HEK293 (cell line): ENCODE measurements around the gene CABP5.

Experiments
- CTCF ChIA-PET: fragments of 350-600 bp; formaldehyde crosslinking; extraction: SDS; loops from one replicate; lab custom pipeline; 2021; ENCODE audit warnings: antibody characterized with exemption; lab: Yijun Ruan, JAX
- POLR2A ChIA-PET: fragments of 300-600 bp; formaldehyde crosslinking; extraction: SDS; loops from one replicate; lab custom pipeline; 2020; ENCODE audit warnings: antibody characterized with exemption, inconsistent platforms; lab: Yijun Ruan, JAX
- H3K27ac ChIP-seq: fragments of 200-500 bp; sonication (Bioruptor generic); 2 replicates; pipeline ENCODE4 v1.5.1; 2014; ENCODE audit warnings: low read depth, low read length, control low read depth, inconsistent platforms; ENCODE audit errors: extremely low read depth
- H3K36me3 ChIP-seq, 2 experiments: fragments of 200-500 bp in 1 of 2; sonication (Bioruptor generic) in 1 of 2; 1 replicate in 1 of 2; 2 replicates in 1 of 2; pipeline ENCODE4 v1.5.1; 2014 to 2017; ENCODE audit warnings: inconsistent platforms in 2 of 2, low read length in 2 of 2; ENCODE audit not compliant: control insufficient read depth in 2 of 2, insufficient read depth in 1 of 2
- H3K4me1 ChIP-seq: fragments of 200-500 bp; sonication (Bioruptor generic); 2 replicates; pipeline ENCODE4 v1.5.1; 2014; ENCODE audit warnings: mild to moderate bottlenecking, low read length, inconsistent platforms; ENCODE audit not compliant: control insufficient read depth, insufficient read depth
- H3K4me3 ChIP-seq: 2 replicates; pipeline ENCODE4 v1.5.1; 2011; ENCODE audit warnings: low read depth, mild to moderate bottlenecking, control low read depth, low read length, moderate library complexity
- H3K9me3 ChIP-seq: fragments of 200-500 bp; sonication (Bioruptor generic); 2 replicates; pipeline ENCODE4 v1.5.1; 2014; ENCODE audit warnings: low read depth, low read length, inconsistent platforms; ENCODE audit not compliant: control insufficient read depth, insufficient read depth
- ATF2 ChIP-seq: fragments of 450-650 bp; formaldehyde crosslinking; IDR thresholded peaks from 2 replicates; pipeline ENCODE4 v1.5.1; 2016; ENCODE audit warnings: missing biosample characterization, missing genetic modification characterization, low read depth
- EGR2 ChIP-seq: fragments of 450-650 bp; formaldehyde crosslinking; IDR thresholded peaks from 2 replicates; pipeline ENCODE4 v1.5.1; 2016; ENCODE audit warnings: low read depth, missing biosample characterization, missing genetic modification characterization
- HOXD13 ChIP-seq: sonication (generic); formaldehyde crosslinking; IDR thresholded peaks from 2 replicates; pipeline ENCODE4 v1.8.0; 2022; ENCODE audit warnings: missing genetic modification reagents, borderline replicate concordance
- IKZF3 ChIP-seq: fragments of 450-650 bp; IDR thresholded peaks from 2 replicates; pipeline ENCODE4 v1.5.0; 2018; ENCODE audit warnings: missing biosample characterization, mild to moderate bottlenecking, missing genetic modification characterization, moderate library complexity
- OSR2 ChIP-seq: fragments of 450-650 bp; formaldehyde crosslinking; IDR thresholded peaks from 2 replicates; pipeline ENCODE4 v1.5.1; 2016; ENCODE audit warnings: missing biosample characterization, missing genetic modification characterization
- PATZ1 ChIP-seq: fragments of 450-650 bp; formaldehyde crosslinking; IDR thresholded peaks from 2 replicates; pipeline ENCODE4 v1.5.1; 2016; ENCODE audit warnings: missing biosample characterization, missing genetic modification characterization
- PRDM1 ChIP-seq: fragments of 450-650 bp; formaldehyde crosslinking; IDR thresholded peaks from 2 replicates; pipeline ENCODE4; 2016; ENCODE audit warnings: missing biosample characterization, missing genetic modification characterization
- REST ChIP-seq: fragments of 450-650 bp; formaldehyde crosslinking; IDR thresholded peaks from 2 replicates; pipeline ENCODE4 v1.5.1; 2016; ENCODE audit warnings: missing biosample characterization, missing genetic modification characterization
- SP3 ChIP-seq: fragments of 450-650 bp; formaldehyde crosslinking; IDR thresholded peaks from 2 replicates; pipeline ENCODE4 v1.5.1; 2016; ENCODE audit warnings: missing biosample characterization, missing genetic modification characterization
- WT1 ChIP-seq: fragments of 450-650 bp; formaldehyde crosslinking; IDR thresholded peaks from 2 replicates; pipeline ENCODE4 v1.5.1; 2016; ENCODE audit warnings: missing biosample characterization, missing genetic modification characterization
- YY2 ChIP-seq: fragments of 450-650 bp; formaldehyde crosslinking; IDR thresholded peaks from 2 replicates; pipeline ENCODE4 v1.5.1; 2016; ENCODE audit warnings: missing biosample characterization, missing genetic modification characterization
- ZBTB1 ChIP-seq: fragments of 450-650 bp; formaldehyde crosslinking; IDR thresholded peaks from 2 replicates; pipeline ENCODE4 v1.5.1; 2016; ENCODE audit warnings: missing biosample characterization, missing genetic modification characterization
- ZBTB17 ChIP-seq: fragments of 450-650 bp; formaldehyde crosslinking; IDR thresholded peaks from 2 replicates; pipeline ENCODE4 v1.5.1; 2016; ENCODE audit warnings: missing biosample characterization, missing genetic modification characterization
- ZBTB7A ChIP-seq: fragments of 450-650 bp; formaldehyde crosslinking; IDR thresholded peaks from 2 replicates; pipeline ENCODE4 v1.5.1; 2016; ENCODE audit warnings: low read depth, missing biosample characterization, missing genetic modification characterization
- ZFHX2 ChIP-seq: fragments of 450-650 bp; formaldehyde crosslinking; conservative IDR thresholded peaks from 2 replicates; pipeline ENCODE4 v1.5.1; 2016; ENCODE audit warnings: missing biosample characterization, missing genetic modification characterization
- ZFP41 ChIP-seq: fragments of 450-650 bp; formaldehyde crosslinking; IDR thresholded peaks from 2 replicates; pipeline ENCODE4 v1.5.1; 2016; ENCODE audit warnings: missing biosample characterization, missing genetic modification characterization, borderline replicate concordance
- ZNF10 ChIP-seq: fragments of 450-650 bp; formaldehyde crosslinking; IDR thresholded peaks from 2 replicates; pipeline ENCODE4 v1.5.1; 2017; ENCODE audit warnings: missing biosample characterization, missing genetic modification characterization
- ZNF133 ChIP-seq: fragments of 450-650 bp; formaldehyde crosslinking; IDR thresholded peaks from 2 replicates; pipeline ENCODE4 v1.5.1; 2016; ENCODE audit warnings: missing biosample characterization, missing genetic modification characterization
- ZNF157 ChIP-seq: fragments of 450-650 bp; formaldehyde crosslinking; IDR thresholded peaks from 2 replicates; pipeline ENCODE4 v1.5.1; 2016; ENCODE audit warnings: missing biosample characterization, missing genetic modification characterization
- ZNF174 ChIP-seq: fragments of 450-650 bp; formaldehyde crosslinking; IDR thresholded peaks from 2 replicates; pipeline ENCODE4 v1.5.0; 2017; ENCODE audit warnings: missing biosample characterization, mild to moderate bottlenecking, missing genetic modification characterization
- ZNF23 ChIP-seq: fragments of 450-650 bp; formaldehyde crosslinking; IDR thresholded peaks from 2 replicates; pipeline ENCODE4 v1.5.1; 2016; ENCODE audit warnings: missing biosample characterization, missing genetic modification characterization, borderline replicate concordance
- ZNF266 ChIP-seq: fragments of 450-650 bp; formaldehyde crosslinking; IDR thresholded peaks from 2 replicates; pipeline ENCODE4 v1.5.1; 2016; ENCODE audit warnings: missing biosample characterization, missing genetic modification characterization, low read depth
- ZNF366 ChIP-seq: fragments of 450-650 bp; formaldehyde crosslinking; conservative IDR thresholded peaks from 2 replicates; pipeline ENCODE4 v1.5.1; 2016; ENCODE audit warnings: missing biosample characterization, missing genetic modification characterization
- ZNF394 ChIP-seq: fragments of 450-650 bp; formaldehyde crosslinking; IDR thresholded peaks from 2 replicates; pipeline ENCODE4 v1.5.1; 2016; ENCODE audit warnings: missing biosample characterization, missing genetic modification characterization, mild to moderate bottlenecking, moderate library complexity, borderline replicate concordance
- ZNF514 ChIP-seq: fragments of 450-650 bp; formaldehyde crosslinking; IDR thresholded peaks from 2 replicates; pipeline ENCODE4 v1.5.1; 2016; ENCODE audit warnings: missing biosample characterization, missing genetic modification characterization
- ZNF544 ChIP-seq: fragments of 450-650 bp; formaldehyde crosslinking; IDR thresholded peaks from 2 replicates; pipeline ENCODE4 v1.5.0; 2017; ENCODE audit warnings: missing biosample characterization, missing genetic modification characterization
- ZNF660 ChIP-seq: fragments of 450-650 bp; IDR thresholded peaks from 2 replicates; pipeline ENCODE4 v1.5.1; 2018; ENCODE audit warnings: missing biosample characterization, mild to moderate bottlenecking, missing genetic modification characterization
- ZNF677 ChIP-seq: fragments of 450-650 bp; IDR thresholded peaks from 2 replicates; pipeline ENCODE4 v1.5.0; 2018; ENCODE audit warnings: missing biosample characterization, mild to moderate bottlenecking, missing genetic modification characterization, moderate library complexity
- ZNF830 ChIP-seq: fragments of 450-650 bp; IDR thresholded peaks from 2 replicates; pipeline ENCODE4 v1.5.0; 2018; ENCODE audit warnings: missing biosample characterization, missing genetic modification characterization, low read depth, mild to moderate bottlenecking, moderate library complexity
- ZSCAN30 ChIP-seq: fragments of 450-650 bp; IDR thresholded peaks from 2 replicates; pipeline ENCODE4 v1.5.1; 2018; ENCODE audit warnings: missing biosample characterization, mild to moderate bottlenecking, missing genetic modification characterization, moderate library complexity
- TF ChIP-seq, protein P1 (sequence below): fragments of 450-650 bp; formaldehyde crosslinking; IDR thresholded peaks from 2 replicates; pipeline ENCODE4 v1.5.1; 2016; ENCODE audit warnings: missing biosample characterization, missing genetic modification characterization

Gene CABP5

DNA sequence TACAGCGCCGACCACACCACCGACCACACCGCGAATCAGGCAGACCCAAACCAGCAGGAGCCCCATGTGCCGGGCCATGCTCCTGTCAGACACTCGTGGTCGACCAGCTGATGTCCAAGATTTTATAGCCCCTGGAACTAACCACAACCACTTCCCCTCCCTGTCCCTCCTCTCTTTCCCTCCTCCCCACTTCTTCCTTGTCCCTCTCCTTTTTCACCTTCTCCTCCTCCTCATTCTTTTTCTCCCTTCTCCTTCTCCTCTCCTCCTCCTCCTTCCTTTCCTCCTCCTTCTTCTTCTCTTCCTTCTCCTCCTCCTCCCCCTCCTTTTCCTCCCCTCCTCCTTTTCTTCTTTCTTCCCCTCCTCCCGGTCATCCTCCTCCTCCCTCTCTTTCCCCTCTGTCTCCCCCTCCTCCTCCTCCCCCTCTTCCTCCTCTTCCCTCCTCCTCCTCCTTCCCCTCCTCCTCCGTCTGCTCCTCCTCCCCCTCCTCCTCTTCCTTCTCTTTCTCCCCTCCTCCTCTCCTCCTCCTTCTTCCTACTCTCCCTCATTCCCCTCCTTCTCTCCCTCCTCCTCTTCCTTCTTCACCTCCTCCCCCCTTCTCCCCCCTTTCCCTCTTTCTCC is 52.6 kb downstream of the CABP5 start:
- Histone ChIP-seq H3K4me3 (no peak overlapping the region), H3K36me3 (no peaks in the 10 kb centered on the region), H3K4me1 (peaks cover 18% of the 10 kb centered on the region), H3K9me3 (no peaks in the 10 kb centered on the region), H3K27ac (no peak overlapping the region)
- POLR2A ChIA-PET: interaction anchor here (0.6 kb wide), 1 partner anchor 14 kb away, joined by 3 read pairs; no protein-coding TSS in a partner anchor
- CTCF ChIA-PET: no interaction called here
- TF ChIP-seq, protein P1, sequence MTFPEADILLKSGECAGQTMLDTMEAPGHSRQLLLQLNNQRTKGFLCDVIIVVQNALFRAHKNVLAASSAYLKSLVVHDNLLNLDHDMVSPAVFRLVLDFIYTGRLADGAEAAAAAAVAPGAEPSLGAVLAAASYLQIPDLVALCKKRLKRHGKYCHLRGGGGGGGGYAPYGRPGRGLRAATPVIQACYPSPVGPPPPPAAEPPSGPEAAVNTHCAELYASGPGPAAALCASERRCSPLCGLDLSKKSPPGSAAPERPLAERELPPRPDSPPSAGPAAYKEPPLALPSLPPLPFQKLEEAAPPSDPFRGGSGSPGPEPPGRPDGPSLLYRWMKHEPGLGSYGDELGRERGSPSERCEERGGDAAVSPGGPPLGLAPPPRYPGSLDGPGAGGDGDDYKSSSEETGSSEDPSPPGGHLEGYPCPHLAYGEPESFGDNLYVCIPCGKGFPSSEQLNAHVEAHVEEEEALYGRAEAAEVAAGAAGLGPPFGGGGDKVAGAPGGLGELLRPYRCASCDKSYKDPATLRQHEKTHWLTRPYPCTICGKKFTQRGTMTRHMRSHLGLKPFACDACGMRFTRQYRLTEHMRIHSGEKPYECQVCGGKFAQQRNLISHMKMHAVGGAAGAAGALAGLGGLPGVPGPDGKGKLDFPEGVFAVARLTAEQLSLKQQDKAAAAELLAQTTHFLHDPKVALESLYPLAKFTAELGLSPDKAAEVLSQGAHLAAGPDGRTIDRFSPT (tag by site-specific recombination): 0 out of 2 replicates have a peak, but pooled peaks have one; percentile 6
- TF ChIP-seq ZBTB1 (tag by site-specific recombination) (no peak), ZNF544 (tag by site-specific recombination) (no peak), PATZ1 (tag by site-specific recombination) (0 out of 2 replicates have a peak, but pooled peaks have one; percentile 22), ZSCAN30 (no peak), ZNF10 (tag by site-specific recombination) (no peak), ZBTB7A (tag by site-specific recombination) (no peak), YY2 (no peak), REST (tag by site-specific recombination) (no peak), SP3 (tag by site-specific recombination) (peak; percentile 83), ZNF830 (tag by site-specific recombination) (no peak), ZNF394 (no peak), ZNF677 (tag by site-specific recombination) (no peak), OSR2 (tag by site-specific recombination) (no peak), ATF2 (tag by site-specific recombination) (no peak), ZBTB17 (tag by site-specific recombination) (0 out of 2 replicates have a peak, but pooled peaks have one; percentile 29), ZNF23 (no peak), ZNF514 (tag by site-specific recombination) (no peak), WT1 (peak; percentile 55; the same call in 1 of the 2 replicates), HOXD13 (CRISPR knock-in tag) (no peak), ZFHX2 (tag by site-specific recombination) (peak; percentile 96), ZNF266 (tag by site-specific recombination) (peak; percentile 12; the same call in 1 of the 2 replicates), ZFP41 (tag by site-specific recombination) (no peak), ZNF174 (tag by site-specific recombination) (no peak), ZNF133 (tag by site-specific recombination) (peak; percentile 26; the same call in 1 of the 2 replicates), ZNF366 (peak; percentile 90), ZNF157 (tag by site-specific recombination) (no peak), ZNF660 (tag by site-specific recombination) (no peak), EGR2 (tag by site-specific recombination) (peak; percentile 99), IKZF3 (tag by site-specific recombination) (no peak), PRDM1 (peak; percentile 80)
